Memory B cell (primary cell): ENCODE results near the gene PCP4.
"Not testable (repeated sequence)": the region's sequence is repeated elsewhere in the genome, so short reads cannot be mapped to it uniquely, and the experiment has no call there.

Experiments used
- ATAC-seq: fragments of 150-1000 bp; cut with Tn5 transposase; 2 replicates; pipeline ENCODE4 v1.10.0; 2021; ENCODE audit warnings: low read depth, mild to moderate bottlenecking, moderate library complexity
- DNase-seq, 2 donors: peaks; one replicate each; pipeline ENCODE4 v3.0.0; 2022; ENCODE audit warnings: low spot score in 2 of 2
- H3K27ac Mint-ChIP-seq: one replicate; pipeline ENCODE4 v1.8.0; 2022; ENCODE audit warnings: mild to moderate bottlenecking, moderate library complexity, mixed read lengths
- H3K27me3 Mint-ChIP-seq: one replicate; pipeline ENCODE4 v1.8.0; 2022; ENCODE audit warnings: mixed read lengths
- H3K36me3 Mint-ChIP-seq: one replicate; pipeline ENCODE4 v1.8.0; 2022; ENCODE audit warnings: mild to moderate bottlenecking, mixed read lengths
- H3K4me1 Mint-ChIP-seq: one replicate; pipeline ENCODE4 v1.8.0; 2022; ENCODE audit warnings: mixed read lengths
- H3K4me3 Mint-ChIP-seq: one replicate; pipeline ENCODE4 v1.8.0; 2022; ENCODE audit warnings: mild to moderate bottlenecking, moderate library complexity, mixed read lengths
- H3K9me3 Mint-ChIP-seq: one replicate; pipeline ENCODE4 v1.8.0; 2022; ENCODE audit warnings: mixed read lengths

PCP4 gene

DNA sequence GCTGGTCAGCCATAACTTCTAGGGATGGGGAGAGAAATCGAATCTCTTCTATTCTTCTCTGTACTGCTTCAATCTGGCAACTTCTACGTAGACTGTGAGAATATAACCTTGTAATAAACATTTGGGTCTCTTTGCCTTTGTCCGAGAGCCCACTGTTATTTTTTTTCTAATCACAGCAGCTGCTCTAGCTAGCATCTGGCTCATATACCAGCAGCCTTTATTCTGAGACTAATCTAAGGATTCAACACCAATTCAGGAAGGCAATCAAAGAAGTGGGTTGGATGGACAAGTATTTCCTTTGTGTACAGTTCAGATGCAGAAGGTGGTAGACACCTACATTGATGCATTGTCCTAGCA is 15.6 kb downstream of the PCP4 start:
- no peaks in the 10 kb centered on the region for H3K27me3 Mint-ChIP-seq
- ATAC-seq: no peak
- H3K4me1 Mint-ChIP-seq: no peaks in the 10 kb centered on the region
- no peak overlapping the region for H3K4me3 Mint-ChIP-seq
- H3K9me3 Mint-ChIP-seq: no peaks in the 10 kb centered on the region
- DNase-seq: no peak
- no peak overlapping the region for H3K27ac Mint-ChIP-seq
- H3K36me3 Mint-ChIP-seq: no peaks in the 10 kb centered on the region

DNA sequence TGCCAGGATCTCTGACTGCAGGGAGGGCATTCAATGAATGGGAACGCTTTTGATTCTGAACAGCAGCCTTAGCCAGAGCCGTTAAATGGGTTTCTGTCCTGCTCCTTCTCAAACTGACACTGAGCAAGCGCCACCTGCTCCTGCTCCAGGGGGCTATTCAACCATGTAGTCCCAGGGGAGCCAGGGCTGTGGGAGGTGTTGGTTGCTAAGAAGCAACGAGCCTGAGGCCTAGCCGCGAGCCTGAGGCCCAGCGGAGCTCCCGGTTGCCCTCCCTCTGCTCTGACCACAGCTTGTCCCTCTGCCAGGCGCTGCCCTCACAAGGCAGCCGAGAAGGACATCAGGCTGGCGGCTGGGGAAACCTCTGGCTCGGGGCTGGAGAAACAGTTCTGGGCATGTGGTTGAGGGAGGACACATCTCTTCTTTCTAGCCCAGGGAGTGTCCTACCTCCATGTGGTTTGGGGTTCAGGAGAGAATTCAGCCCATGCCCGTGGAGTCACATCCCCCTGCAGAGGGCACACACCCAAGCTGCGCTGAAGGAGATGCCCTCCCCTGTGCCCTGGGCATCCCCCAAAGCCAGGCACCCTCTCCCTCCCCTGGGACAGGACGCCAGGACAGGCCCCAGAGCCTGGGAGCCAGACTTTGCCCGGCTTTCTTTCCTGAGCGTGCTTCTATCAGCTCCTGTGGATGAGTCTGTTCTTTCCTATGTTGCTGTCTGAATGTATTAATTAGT is 18.0 kb downstream of the PCP4 start:
- Mint-ChIP-seq H3K9me3 (no peaks in the 10 kb centered on the region), H3K27me3 (no peaks in the 10 kb centered on the region), H3K4me1 (no peaks in the 10 kb centered on the region), H3K36me3 (no peaks in the 10 kb centered on the region), H3K27ac (no peak overlapping the region), H3K4me3 (no peak overlapping the region)
- ATAC-seq (no peak), DNase-seq (no peak)

DNA sequence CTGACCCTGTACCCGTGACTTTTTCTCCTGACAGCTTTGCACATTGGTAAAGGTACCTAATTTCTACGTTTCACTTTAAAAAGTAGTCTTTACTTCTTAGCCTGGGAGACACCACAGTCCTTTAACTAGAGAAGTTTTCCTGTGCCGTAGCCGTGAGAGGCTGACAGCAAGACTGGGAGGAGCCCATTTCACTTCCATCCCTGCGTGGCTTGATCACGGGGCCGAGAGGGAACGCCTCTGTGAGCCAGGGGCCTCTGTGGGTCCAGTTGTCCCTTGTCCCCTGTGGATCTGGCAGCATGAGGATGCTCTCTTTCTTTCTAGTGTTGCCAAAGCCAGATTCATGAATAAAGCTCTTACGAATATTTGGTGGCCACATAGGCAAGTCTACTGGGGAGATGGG is 21.6 kb downstream of the PCP4 start:
- no peak overlapping the region for H3K4me3 Mint-ChIP-seq
- H3K27me3 Mint-ChIP-seq: no peaks in the 10 kb centered on the region
- H3K4me1 Mint-ChIP-seq: no peaks in the 10 kb centered on the region

DNA sequence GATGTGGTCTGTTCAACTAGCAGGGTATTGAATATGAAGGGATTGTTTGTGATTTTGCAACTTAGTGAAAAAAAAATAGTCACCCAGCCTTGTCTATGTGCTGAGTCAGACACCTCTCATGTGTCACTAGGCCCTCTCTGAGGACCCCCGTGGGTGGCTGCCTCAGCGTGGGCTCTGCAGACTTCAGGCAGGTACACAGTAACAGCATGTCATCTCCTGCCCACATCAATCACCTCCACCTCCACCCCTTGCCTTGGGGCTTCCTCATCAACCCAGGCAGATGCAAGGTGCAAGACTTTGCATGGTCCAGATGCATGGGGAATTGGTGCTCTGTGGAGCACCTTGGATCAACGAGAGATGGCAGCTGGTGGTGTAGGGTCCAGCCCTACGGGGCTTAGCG is 23.9 kb downstream of the PCP4 start:
- Mint-ChIP-seq H3K4me1 (no peaks in the 10 kb centered on the region), H3K9me3 (peaks cover 7% of the 10 kb centered on the region), H3K27me3 (peaks cover 3% of the 10 kb centered on the region), H3K27ac (no peak overlapping the region), H3K36me3 (no peaks in the 10 kb centered on the region), H3K4me3 (no peak overlapping the region)
- no peak for ATAC-seq
- DNase-seq: no peak

More for the DNA sequence above, 21.6 kb downstream of the PCP4 start:
- H3K36me3 Mint-ChIP-seq: no peaks in the 10 kb centered on the region
- no peak overlapping the region for H3K27ac Mint-ChIP-seq
- no peak for ATAC-seq
- peaks cover 2% of the 10 kb centered on the region for H3K9me3 Mint-ChIP-seq
- DNase-seq: no peak

DNA sequence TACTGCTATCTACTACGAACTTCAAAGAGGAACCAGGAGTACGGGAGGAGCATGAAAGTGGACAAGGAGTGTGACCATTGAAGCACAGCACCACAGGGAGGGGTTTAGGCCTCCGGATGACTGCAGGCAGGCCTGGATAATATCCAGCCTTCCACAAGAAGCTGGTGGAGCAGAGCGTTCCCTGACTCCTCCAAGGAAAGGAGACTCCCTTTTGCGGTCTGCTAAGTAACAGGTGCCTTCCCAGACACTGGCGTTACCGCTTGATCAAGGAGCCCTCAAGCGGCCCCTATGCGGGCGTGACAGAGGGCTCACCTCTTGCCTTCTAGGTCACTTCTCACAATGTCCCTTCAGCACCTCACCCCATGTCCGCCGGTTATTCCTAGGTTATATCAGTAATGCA is 24.6 kb downstream of the PCP4 start:
- DNase-seq, H3K36me3 Mint-ChIP-seq, H3K27me3 Mint-ChIP-seq, ATAC-seq, H3K9me3 Mint-ChIP-seq, H3K4me3 Mint-ChIP-seq, H3K27ac Mint-ChIP-seq, H3K4me1 Mint-ChIP-seq: not testable (repeated sequence)

DNA sequence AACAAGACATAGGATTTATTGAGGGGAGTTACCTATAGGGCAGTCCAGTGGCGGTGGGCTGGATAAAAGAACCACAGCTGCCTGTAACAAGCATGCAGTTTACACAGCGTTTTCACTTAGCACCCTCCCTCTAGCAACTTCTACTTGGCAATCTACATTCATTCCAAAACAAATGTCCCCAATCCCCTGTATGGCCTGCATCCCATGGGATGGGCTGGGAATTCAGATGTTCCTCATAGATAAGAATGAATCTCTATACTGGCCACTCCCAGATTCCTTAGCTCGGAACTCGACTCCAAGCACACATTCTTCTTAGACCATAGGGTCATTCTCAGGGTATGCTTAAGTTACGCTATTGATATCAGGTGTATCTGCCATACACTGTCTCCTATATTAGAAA is 33.3 kb downstream of the PCP4 start:
- H3K4me3 Mint-ChIP-seq: no peak overlapping the region
- H3K9me3 Mint-ChIP-seq: peaks cover 1% of the 10 kb centered on the region
- no peaks in the 10 kb centered on the region for H3K27me3 Mint-ChIP-seq
- H3K36me3 Mint-ChIP-seq: no peaks in the 10 kb centered on the region
- H3K4me1 Mint-ChIP-seq: no peaks in the 10 kb centered on the region
- DNase-seq (no peak), ATAC-seq (no peak)
- H3K27ac Mint-ChIP-seq: no peak overlapping the region

DNA sequence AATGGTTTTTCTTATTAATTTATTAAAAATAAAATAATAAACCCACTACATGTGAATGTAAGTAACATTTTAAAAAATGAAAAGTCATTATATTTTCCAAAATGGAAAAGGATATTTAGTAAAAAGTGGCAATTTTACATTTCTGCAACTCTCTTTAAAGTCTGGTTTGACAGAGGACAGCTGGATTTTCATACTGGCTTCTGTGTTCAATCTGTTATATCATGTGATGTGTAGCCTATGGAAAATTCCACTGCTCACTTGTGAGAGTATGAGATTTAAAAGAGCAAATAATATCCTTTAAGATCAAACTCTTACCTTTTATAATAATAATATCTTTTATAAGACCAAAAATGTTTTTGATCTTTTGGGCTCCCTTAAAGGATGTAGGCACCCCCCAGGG is 33.7 kb downstream of the PCP4 start:
- Mint-ChIP-seq H3K4me3 (no peak overlapping the region), H3K4me1 (no peaks in the 10 kb centered on the region), H3K9me3 (peaks cover under 1% of the 10 kb centered on the region), H3K27me3 (no peaks in the 10 kb centered on the region), H3K27ac (no peak overlapping the region), H3K36me3 (no peaks in the 10 kb centered on the region)
- DNase-seq: no peak
- no peak for ATAC-seq

DNA sequence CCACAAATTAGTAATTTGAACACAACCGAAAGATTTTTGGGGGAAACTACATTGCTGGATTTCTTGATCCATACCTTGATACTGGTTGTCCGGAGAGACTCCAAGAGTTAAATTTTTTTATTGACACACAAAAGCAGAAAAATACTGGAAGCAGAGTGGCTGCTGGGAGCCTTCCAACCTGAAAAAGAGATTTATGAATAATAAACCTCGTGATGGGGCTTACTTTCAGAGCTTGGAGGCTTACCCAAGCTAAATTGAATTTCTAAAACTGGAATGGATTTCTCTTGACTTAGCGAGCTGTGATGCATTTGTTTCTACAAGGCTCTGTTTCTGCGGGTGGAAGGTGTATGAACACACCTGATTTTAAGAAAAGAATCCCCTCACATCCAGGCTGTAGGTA is 35.7 kb downstream of the PCP4 start:
- H3K27ac Mint-ChIP-seq: no peak overlapping the region
- H3K27me3 Mint-ChIP-seq: no peaks in the 10 kb centered on the region
- no peaks in the 10 kb centered on the region for H3K36me3 Mint-ChIP-seq
- DNase-seq (no peak), ATAC-seq (no peak)
- H3K4me1 Mint-ChIP-seq: no peaks in the 10 kb centered on the region
- no peak overlapping the region for H3K4me3 Mint-ChIP-seq
- no peaks in the 10 kb centered on the region for H3K9me3 Mint-ChIP-seq

DNA sequence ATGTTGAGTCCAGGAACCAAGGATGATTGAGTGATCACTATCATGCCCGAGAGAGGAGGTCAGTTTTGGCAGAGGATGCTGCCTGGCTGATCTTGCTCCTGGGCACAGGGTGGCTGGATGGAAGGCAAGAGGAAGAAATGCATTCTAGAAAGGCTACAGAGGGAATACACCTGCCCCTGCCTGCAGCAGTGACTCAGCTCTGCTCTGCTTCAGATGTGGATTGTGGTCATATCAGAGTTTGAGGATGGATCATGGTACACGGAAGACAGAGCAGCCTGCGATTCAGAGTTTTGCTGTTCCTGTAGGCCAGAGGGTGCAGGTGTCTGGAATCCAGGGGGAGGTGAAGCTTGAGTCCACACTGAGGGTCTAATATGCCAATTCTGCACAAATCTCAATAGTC is 37.2 kb downstream of the PCP4 start:
- H3K27me3 Mint-ChIP-seq: no peaks in the 10 kb centered on the region
- DNase-seq (no peak), ATAC-seq (no peak)
- H3K36me3 Mint-ChIP-seq: no peaks in the 10 kb centered on the region
- H3K4me1 Mint-ChIP-seq: no peaks in the 10 kb centered on the region
- no peaks in the 10 kb centered on the region for H3K9me3 Mint-ChIP-seq
- H3K27ac Mint-ChIP-seq: no peak overlapping the region
- H3K4me3 Mint-ChIP-seq: no peak overlapping the region

DNA sequence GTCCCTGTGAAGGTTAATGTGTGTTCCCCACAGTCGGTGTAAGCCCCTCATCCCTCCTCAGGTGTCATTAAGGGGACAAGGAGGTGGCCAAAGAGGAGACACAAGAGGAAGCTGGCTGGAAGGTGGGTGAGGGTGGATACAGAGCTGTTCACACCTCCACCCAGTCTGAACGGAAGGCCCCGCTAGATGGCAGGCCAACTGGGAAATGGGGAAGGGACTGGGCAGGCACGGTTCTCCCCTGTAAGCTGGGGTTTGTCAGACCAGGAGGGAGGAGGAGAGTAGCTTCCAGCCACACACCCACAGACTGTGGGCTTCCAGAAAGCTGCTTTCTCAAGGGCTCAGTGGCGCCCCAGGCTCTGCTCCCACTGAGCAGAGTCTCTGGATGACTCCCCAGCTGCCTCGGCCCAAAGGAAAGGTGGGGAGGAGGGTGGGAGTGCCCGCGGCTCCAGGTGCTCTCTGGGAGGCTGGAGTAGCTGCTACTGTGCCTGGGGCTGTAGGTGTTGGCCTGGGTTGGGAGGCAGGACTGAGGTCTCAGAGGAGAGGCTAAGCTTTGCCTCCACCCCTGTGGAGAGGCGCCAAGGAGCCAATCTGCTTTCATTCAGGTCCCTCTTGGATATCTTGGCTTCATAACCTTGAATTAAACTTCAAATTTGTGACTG is 41.2 kb downstream of the PCP4 start:
- H3K27me3 Mint-ChIP-seq: no peaks in the 10 kb centered on the region
- H3K4me1 Mint-ChIP-seq: no peaks in the 10 kb centered on the region
- no peaks in the 10 kb centered on the region for H3K36me3 Mint-ChIP-seq
- DNase-seq: no peak
- H3K4me3 Mint-ChIP-seq: no peak overlapping the region
- H3K27ac Mint-ChIP-seq: no peak overlapping the region
- ATAC-seq: no peak
- H3K9me3 Mint-ChIP-seq: peaks cover 1% of the 10 kb centered on the region

DNA sequence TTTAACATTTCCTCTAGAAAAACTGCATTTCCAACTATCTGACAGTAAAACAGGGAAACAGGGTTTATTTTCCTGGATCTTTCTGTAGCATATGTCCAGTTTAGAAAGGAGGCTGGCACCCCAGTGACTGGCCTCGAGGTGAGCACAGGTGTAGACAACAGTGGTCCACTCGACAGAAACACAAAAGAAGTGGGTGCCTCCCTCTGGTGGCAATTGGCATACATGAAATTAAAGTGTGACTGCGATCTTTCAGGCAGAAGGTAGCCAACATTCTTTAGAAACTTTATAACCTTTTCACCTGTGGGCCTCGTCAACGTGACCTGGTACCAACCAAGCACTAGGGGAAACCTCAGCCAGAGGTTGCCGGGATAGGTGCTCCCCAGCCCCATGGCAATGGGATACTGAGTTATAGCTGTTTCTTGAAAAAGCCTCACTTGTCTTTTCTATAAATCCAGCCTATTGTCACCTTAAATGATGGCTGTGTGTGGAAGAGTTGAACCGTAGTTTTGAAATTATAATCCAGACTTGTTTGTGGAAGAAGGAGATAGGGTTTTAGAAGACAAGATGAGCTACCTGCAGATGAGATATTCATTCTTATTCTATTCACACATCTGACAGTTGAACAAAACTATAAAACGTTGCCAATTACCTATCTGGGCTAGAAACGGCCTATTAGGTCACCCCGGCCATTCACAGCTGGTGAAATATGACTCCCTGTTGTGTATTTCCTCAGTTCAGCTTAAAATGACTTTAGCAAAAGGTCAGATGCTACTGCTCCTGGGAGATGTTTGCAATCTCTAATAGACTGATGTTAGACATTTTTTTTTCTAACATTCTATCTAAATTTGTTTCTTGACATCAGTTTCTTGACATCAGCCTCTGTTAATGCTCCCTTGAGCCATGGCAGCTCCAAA is 44.3 kb downstream of the PCP4 start:
- Mint-ChIP-seq H3K36me3 (no peaks in the 10 kb centered on the region), H3K27me3 (no peaks in the 10 kb centered on the region), H3K9me3 (peaks cover 2% of the 10 kb centered on the region), H3K27ac (no peak overlapping the region), H3K4me3 (no peak overlapping the region), H3K4me1 (no peaks in the 10 kb centered on the region)
- DNase-seq: no peak
- no peak for ATAC-seq

DNA sequence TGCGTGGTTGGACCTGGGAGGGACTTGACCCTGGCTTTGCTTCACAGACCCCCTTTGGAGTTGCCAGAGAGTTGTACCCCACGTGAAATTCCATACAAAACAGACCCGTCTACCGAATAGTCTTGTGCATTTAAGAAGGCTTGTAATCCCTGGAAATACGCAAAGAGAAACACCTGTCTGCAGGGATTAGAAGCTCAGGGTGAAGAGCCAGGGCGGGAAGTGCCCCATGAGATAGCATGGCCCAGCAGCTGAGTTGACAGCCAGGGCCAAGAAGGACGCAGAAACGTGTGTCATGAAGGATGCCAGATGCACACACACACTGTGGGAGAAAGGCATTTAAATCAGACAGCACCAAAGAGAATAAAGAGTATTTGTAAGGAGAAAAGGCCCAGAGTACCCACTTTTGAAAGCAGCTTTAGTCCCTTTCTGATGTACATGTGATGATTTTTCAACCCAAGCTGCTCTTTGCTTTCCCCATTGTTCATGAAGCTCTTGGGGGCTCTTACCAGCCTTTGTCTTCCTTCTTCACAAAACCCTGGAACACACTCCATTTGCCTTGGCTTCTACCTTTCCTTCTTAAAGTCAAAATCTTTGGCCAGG is 46.6 kb downstream of the PCP4 start:
- DNase-seq: no peak
- H3K4me3 Mint-ChIP-seq: no peak overlapping the region

DNA sequence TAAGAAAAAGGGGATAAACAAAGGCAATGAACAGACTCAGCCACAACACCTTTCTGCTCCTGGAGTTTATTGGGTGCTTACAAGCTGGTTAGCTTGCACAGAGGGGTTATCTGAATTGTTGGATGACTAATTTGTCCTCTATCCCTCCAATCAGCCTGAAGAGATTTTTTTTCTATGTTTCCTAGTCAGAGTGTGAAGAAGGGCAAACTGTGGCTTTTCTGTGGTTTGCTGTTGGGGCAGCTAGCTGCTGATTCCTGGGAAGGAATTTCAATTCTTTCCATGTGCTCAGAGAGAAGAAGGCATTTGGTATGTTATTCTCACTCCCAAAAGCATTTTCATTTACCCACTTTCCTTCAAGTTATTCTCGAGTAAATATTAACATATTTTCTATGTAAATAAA is 48.6 kb downstream of the PCP4 start:
- Mint-ChIP-seq H3K36me3 (no peaks in the 10 kb centered on the region), H3K27me3 (no peaks in the 10 kb centered on the region), H3K9me3 (peaks cover 5% of the 10 kb centered on the region), H3K4me1 (no peaks in the 10 kb centered on the region), H3K4me3 (no peak overlapping the region), H3K27ac (no peak overlapping the region)
- no peak for DNase-seq
- ATAC-seq: no peak

More for the DNA sequence above, 46.6 kb downstream of the PCP4 start:
- Mint-ChIP-seq H3K27ac (no peak overlapping the region), H3K9me3 (peaks cover 6% of the 10 kb centered on the region), H3K36me3 (no peaks in the 10 kb centered on the region), H3K27me3 (no peaks in the 10 kb centered on the region), H3K4me1 (no peaks in the 10 kb centered on the region)
- ATAC-seq: no peak

DNA sequence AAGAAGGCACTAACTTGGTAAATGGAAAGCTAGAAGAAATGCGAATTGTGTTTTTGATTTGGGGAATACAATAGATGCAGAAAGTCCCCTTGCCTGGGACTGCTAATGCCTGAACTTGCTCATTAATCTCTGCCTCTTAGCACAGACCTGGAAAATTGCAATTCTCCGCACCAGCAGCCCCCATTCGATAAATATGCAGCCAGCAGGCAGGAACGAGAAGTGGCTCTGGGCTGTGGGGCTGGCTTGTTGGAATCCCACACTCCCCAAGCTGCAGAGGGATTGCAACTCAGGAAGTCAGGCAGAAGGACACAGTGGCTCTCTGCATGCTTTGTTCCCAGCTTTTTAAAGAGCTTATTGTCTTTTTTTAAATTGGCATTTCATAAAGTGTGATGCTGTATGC is 51.3 kb downstream of the PCP4 start:
- no peak overlapping the region for H3K4me3 Mint-ChIP-seq
- no peak for ATAC-seq
- H3K27ac Mint-ChIP-seq: no peak overlapping the region
- no peaks in the 10 kb centered on the region for H3K27me3 Mint-ChIP-seq
- H3K9me3 Mint-ChIP-seq: peaks cover 5% of the 10 kb centered on the region
- H3K4me1 Mint-ChIP-seq: no peaks in the 10 kb centered on the region
- DNase-seq: no peak
- H3K36me3 Mint-ChIP-seq: no peaks in the 10 kb centered on the region
